HepG2 (cell line): ENCODE results near the gene CAMKV. TPM values are rescaled to one million over a fixed set of nuclear protein-coding genes. Genes with fewer than 3 reads are reported as not detected.

Experiments
- ARID4A ChIP-seq: sonication (generic); formaldehyde crosslinking; IDR thresholded peaks from 2 replicates; pipeline ENCODE4 v1.5.0; 2020; ENCODE audit warnings: mild to moderate bottlenecking, missing genetic modification reagents, borderline replicate concordance
- BCLAF1 ChIP-seq: fragments of 450-650 bp; IDR thresholded peaks from 2 replicates; pipeline ENCODE4 v1.6.1; 2017; ENCODE audit warnings: mild to moderate bottlenecking
- FUBP1 ChIP-seq: sonication (generic); formaldehyde crosslinking; IDR thresholded peaks from 2 replicates; pipeline ENCODE4 v1.5.1; 2020; ENCODE audit warnings: missing genetic modification reagents, mild to moderate bottlenecking, borderline replicate concordance
- PAXIP1 ChIP-seq: sonication (generic); formaldehyde crosslinking; conservative IDR thresholded peaks from 2 replicates; pipeline ENCODE4 v1.4.0; 2020; ENCODE audit warnings: mild to moderate bottlenecking, missing genetic modification reagents, moderate library complexity
- RNF219 ChIP-seq: sonication (generic); formaldehyde crosslinking; IDR thresholded peaks from 2 replicates; pipeline ENCODE4 v1.5.0; 2020; ENCODE audit warnings: mild to moderate bottlenecking, missing genetic modification reagents
- SOX13 ChIP-seq, 3 experiments: fragments of 450-650 bp in 1 of 3; sonication (generic) in 1 of 3; formaldehyde crosslinking in 1 of 3; IDR thresholded peaks in 2 of 3; conservative IDR thresholded peaks in 1 of 3; 2 replicates each; pipeline versions ENCODE4 v1.5.0 to v1.6.1; 2016 to 2020; ENCODE audit warnings: antibody characterized with exemption in 1 of 3, mild to moderate bottlenecking in 1 of 3, missing compliant biosample characterization in 1 of 3, missing genetic modification reagents in 1 of 3, moderate library complexity in 1 of 3
- ZBTB46 ChIP-seq: sonication (generic); formaldehyde crosslinking; IDR thresholded peaks from 2 replicates; pipeline ENCODE4 v1.4.0; 2020; ENCODE audit warnings: mild to moderate bottlenecking, missing genetic modification reagents, borderline replicate concordance
- ZFX ChIP-seq: sonication (generic); formaldehyde crosslinking; IDR thresholded peaks from 2 replicates; pipeline ENCODE4 v1.4.0; 2020; ENCODE audit warnings: mild to moderate bottlenecking, low read depth, missing genetic modification reagents, moderate library complexity
- polyA plus RNA-seq, 8 experiments: library from polyadenylated mRNA; depleted of rRNA in 3 of 8; stranded (reverse) in 7 of 8; unstranded in 1 of 8; fragments of >200 nt; fragmentation: Illumina TruSeq in 4 of 8; extraction: Trizol in 4 of 8; gene quantifications; 2 replicates each; pipeline versions ENCODE4 v1.2.1 to v1.2.3, GENCODE V29; 2011 to 2016; ENCODE audit warnings: low read depth in 4 of 8, missing spikeins in 1 of 8, mixed read lengths in 1 of 8; ENCODE audit not compliant: insufficient read depth in 1 of 8
- total RNA-seq, 5 experiments: library from RNA; depleted of rRNA; stranded (reverse); fragments of >200 nt; fragmentation: Illumina TruSeq; extraction: Trizol; gene quantifications; 2 replicates each; pipeline ENCODE4 v1.2.3, GENCODE V29; 2016; ENCODE audit warnings: low read depth in 1 of 5

CAMKV gene
- total and polyA plus RNA-seq, 2 of the 13 experiments (the other 11 are each of a cell fraction or from before 2014, with no cell fraction given): 0.13 to 0.15 TPM

- TF ChIP-seq BCLAF1 (no peak), ARID4A (CRISPR knock-in tag) (peak; percentile 46; the same call in 1 of the 2 replicates), ZBTB46 (CRISPR knock-in tag) (no peak), ZFX (CRISPR knock-in tag) (peak; percentile 87), RNF219 (no peak), FUBP1 (no peak), SOX13 (IDR thresholded peaks at IDR 0.05) (peak; percentile 69), SOX13 (CRISPR knock-in tag; conservative IDR thresholded peaks at IDR 0.05 in 1 of 2, IDR thresholded peaks at IDR 0.05 in 1 of 2) (peak in 1 of 2 experiments; percentile 97; a peak in 2 of 4 replicates), PAXIP1 (peak; percentile 74)
Measured at GRCh38 chr3:49844464-49845183, 25.1 kb downstream of the CAMKV start (continued).
